K562 (cell line): ENCODE data around the gene UNC45A. TPM values are rescaled to one million over a fixed set of nuclear protein-coding genes. Genes with fewer than 3 reads are reported as not detected.

Experiments used
- BHLHE40 ChIP-seq: IDR thresholded peaks from 2 replicates; pipeline ENCODE4 v1.6.1; 2011; ENCODE audit warnings: low read length, improper control_type of control experiment
- CEBPG ChIP-seq, 3 experiments: fragments of 200-800 bp in 1 of 3; sonication (Bioruptor generic) in 1 of 3; sonication (generic) in 1 of 3; formaldehyde crosslinking in 1 of 3; IDR thresholded peaks in 2 of 3; conservative IDR thresholded peaks in 1 of 3; 2 replicates each; pipeline versions ENCODE4 v1.6.1 to v1.8.0; 2016 to 2022; ENCODE audit warnings: missing compliant biosample characterization in 2 of 3, missing genetic modification characterization in 2 of 3, mild to moderate bottlenecking in 1 of 3, missing genetic modification reagents in 1 of 3
- FOXJ3 ChIP-seq: sonication (generic); formaldehyde crosslinking; IDR thresholded peaks from 2 replicates; pipeline ENCODE4 v1.4.0; 2020; ENCODE audit warnings: mild to moderate bottlenecking, missing genetic modification reagents
- HLTF ChIP-seq: fragments of 450-650 bp; IDR thresholded peaks from 2 replicates; pipeline ENCODE4 v1.6.1; 2016
- ID3 ChIP-seq, 2 experiments: fragments of 250-450 bp in 1 of 2; fragments of 450-650 bp in 1 of 2; sonication (Bioruptor Pico) in 1 of 2; IDR thresholded peaks; 2 replicates each; pipeline versions ENCODE4 v1.6.1 to v1.8.0; 2016 to 2021; ENCODE audit warnings: mild to moderate bottlenecking in 2 of 2, moderate library complexity in 2 of 2, missing compliant biosample characterization in 1 of 2, missing genetic modification characterization in 1 of 2
- KDM5B ChIP-seq: fragments of 200-600 bp; sonication (generic); IDR thresholded peaks from 2 replicates; pipeline ENCODE4 v1.6.1; 2012; ENCODE audit warnings: low read depth, mild to moderate bottlenecking, moderate library complexity, low read length, control low read depth, inconsistent platforms; ENCODE audit not compliant: insufficient replicate concordance
- MEF2D ChIP-seq: conservative IDR thresholded peaks from 2 replicates; pipeline ENCODE4 v1.6.1; 2016; ENCODE audit warnings: low read depth, missing genetic modification characterization, missing compliant biosample characterization
- NCOA4 ChIP-seq: fragments of 450-650 bp; IDR thresholded peaks from 2 replicates; pipeline ENCODE4 v1.6.1; 2018; ENCODE audit warnings: mild to moderate bottlenecking; ENCODE audit not compliant: partially characterized antibody
- NFE2L1 ChIP-seq: fragments of 450-650 bp; IDR thresholded peaks from 2 replicates; pipeline ENCODE4 v1.6.1; 2016; ENCODE audit warnings: missing genetic modification characterization, low read depth, mild to moderate bottlenecking, missing compliant biosample characterization, moderate library complexity, borderline replicate concordance
- PHF8 ChIP-seq: fragments of 200-600 bp; sonication (generic); IDR thresholded peaks from 2 replicates; pipeline ENCODE4 v1.6.1; 2012; ENCODE audit warnings: mixed run types, mild to moderate bottlenecking, inconsistent platforms, low read length, moderate library complexity, borderline replicate concordance
- SUPT5H ChIP-seq: fragments of 450-650 bp; IDR thresholded peaks from 2 replicates; pipeline ENCODE4 v1.6.1; 2016
- ZNF24 ChIP-seq: fragments of 450-650 bp; IDR thresholded peaks from 2 replicates; pipeline ENCODE4 v1.6.1; 2016
- ZNF707 ChIP-seq: fragments of 250-450 bp; sonication (Bioruptor Pico); conservative IDR thresholded peaks from 2 replicates; pipeline ENCODE4 v1.8.0; 2022; ENCODE audit warnings: inconsistent platforms, mild to moderate bottlenecking, moderate library complexity
- polyA plus RNA-seq, 8 experiments: library from polyadenylated mRNA; depleted of rRNA in 4 of 8; stranded (reverse) in 5 of 8; unstranded in 3 of 8; fragments of >200 nt; fragmentation: Nextera tagmentation in 2 of 8; fragmentation: Illumina TruSeq in 1 of 8; extraction: Ambion mirVana in 2 of 8; extraction: Trizol in 1 of 8; gene quantifications; 2 replicates each; pipeline versions ENCODE4 v1.2.1 to v1.2.3, GENCODE V29; 2011 to 2014; ENCODE audit warnings: inconsistent platforms in 1 of 8, missing spikeins in 1 of 8
- total RNA-seq, 7 experiments: library from RNA; depleted of rRNA in 6 of 7; stranded (reverse); fragments of >200 nt in 6 of 7; fragmentation: Illumina TruSeq in 2 of 7; extraction: Trizol in 2 of 7; gene quantifications; 2 replicates each; pipeline versions ENCODE4 v1.2.1 to v1.2.3, GENCODE V29; 2011 to 2021; ENCODE audit warnings: low replicate concordance in 1 of 7
- TF ChIP-seq, protein P1 (sequence below): fragments of 250-450 bp; sonication (Bioruptor Pico); IDR thresholded peaks from 2 replicates; pipeline ENCODE4 v1.9.0; 2021; ENCODE audit warnings: mild to moderate bottlenecking, inconsistent platforms
- TF ChIP-seq, protein P2 (sequence below): fragments of 450-650 bp; IDR thresholded peaks from 2 replicates; pipeline ENCODE4 v1.6.1; 2016; ENCODE audit warnings: low read depth

Gene UNC45A
- total and polyA plus RNA-seq, 9 of the 15 experiments (the other 6 are each of a cell fraction or from before 2014, with no cell fraction given), result 22.4 to 79.3 (median 43.7) TPM

DNA sequence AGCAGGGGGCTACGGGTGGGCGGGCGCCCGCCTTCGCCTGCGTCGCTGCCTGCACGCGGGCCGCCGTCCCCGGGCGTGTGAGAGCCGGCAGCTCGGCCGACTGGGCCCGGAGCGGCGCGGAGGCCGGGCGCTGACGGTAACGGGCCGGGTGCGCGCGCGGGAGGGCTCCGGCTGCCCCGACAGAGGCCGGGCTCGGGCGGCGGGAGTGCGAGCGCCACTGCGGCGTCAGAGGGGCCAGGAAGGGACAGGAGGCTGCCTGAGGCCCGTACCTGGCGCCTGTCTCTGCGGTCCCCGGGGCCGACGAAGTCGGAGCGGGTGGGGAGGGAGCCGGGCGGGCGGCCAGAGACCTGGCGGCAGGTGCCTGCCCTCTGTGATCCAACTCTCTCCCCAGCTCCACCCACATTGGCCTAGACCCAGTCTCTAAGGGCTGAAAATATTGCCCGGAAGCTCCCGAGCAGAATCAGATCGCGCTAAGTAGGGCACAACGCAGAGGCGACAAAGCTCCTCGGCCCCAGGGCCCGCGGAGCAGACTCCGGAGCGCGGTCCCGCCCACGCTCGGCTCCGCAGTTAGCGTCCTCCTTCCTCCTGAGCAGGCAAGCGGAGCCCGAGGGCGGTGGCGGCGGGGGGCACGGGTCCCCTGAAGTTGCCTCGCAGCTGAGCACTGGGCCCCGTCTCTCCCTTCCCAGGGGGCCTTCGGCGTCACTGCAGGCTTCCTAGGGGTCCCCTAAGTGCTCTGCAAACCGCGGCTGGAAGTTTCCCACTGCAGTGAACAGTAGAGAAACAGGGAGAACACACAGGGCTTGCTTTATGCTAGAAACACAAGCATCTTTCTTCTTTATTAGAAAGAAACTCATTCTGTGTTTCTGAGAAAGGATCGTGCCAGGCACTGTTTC is 32.0 kb upstream of the UNC45A start, which contains the start of gene MAN2A2 (continued):
- TF ChIP-seq ZNF707, result no peak
- no peak for TF ChIP-seq MEF2D (tag)
- TF ChIP-seq HLTF, result no peak
- TF ChIP-seq BHLHE40, result no peak; the same call in none of the 2 replicates
- no peak for TF ChIP-seq FOXJ3
- peak; percentile 54; the same call in 1 of the 2 replicates for TF ChIP-seq ZNF24
- TF ChIP-seq KDM5B, result peak; percentile 67
- TF ChIP-seq, protein P1, sequence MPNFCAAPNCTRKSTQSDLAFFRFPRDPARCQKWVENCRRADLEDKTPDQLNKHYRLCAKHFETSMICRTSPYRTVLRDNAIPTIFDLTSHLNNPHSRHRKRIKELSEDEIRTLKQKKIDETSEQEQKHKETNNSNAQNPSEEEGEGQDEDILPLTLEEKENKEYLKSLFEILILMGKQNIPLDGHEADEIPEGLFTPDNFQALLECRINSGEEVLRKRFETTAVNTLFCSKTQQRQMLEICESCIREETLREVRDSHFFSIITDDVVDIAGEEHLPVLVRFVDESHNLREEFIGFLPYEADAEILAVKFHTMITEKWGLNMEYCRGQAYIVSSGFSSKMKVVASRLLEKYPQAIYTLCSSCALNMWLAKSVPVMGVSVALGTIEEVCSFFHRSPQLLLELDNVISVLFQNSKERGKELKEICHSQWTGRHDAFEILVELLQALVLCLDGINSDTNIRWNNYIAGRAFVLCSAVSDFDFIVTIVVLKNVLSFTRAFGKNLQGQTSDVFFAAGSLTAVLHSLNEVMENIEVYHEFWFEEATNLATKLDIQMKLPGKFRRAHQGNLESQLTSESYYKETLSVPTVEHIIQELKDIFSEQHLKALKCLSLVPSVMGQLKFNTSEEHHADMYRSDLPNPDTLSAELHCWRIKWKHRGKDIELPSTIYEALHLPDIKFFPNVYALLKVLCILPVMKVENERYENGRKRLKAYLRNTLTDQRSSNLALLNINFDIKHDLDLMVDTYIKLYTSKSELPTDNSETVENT, result peak; percentile 43; the same call in 1 of the 2 replicates
- no peak for TF ChIP-seq NCOA4
- peak; percentile 58; the same call in 1 of the 2 replicates for TF ChIP-seq PHF8
- peak; percentile 16; the same call in 1 of the 2 replicates for TF ChIP-seq CEBPG (CRISPR knock-in tag; IDR thresholded peaks at IDR 0.05)
- no peak for TF ChIP-seq CEBPG (tag; conservative IDR thresholded peaks at IDR 0.05 in 1 of 2, IDR thresholded peaks at IDR 0.05 in 1 of 2)
- peak; percentile 75 for TF ChIP-seq SUPT5H
- no peak for TF ChIP-seq NFE2L1 (tag)
- no peak for TF ChIP-seq ID3 (CRISPR knock-in tag; IDR thresholded peaks at IDR 0.05)
- TF ChIP-seq ID3 (tag; IDR thresholded peaks at IDR 0.05), result 0 out of 2 replicates have a peak, but pooled peaks have one; percentile 28
- TF ChIP-seq, protein P2, sequence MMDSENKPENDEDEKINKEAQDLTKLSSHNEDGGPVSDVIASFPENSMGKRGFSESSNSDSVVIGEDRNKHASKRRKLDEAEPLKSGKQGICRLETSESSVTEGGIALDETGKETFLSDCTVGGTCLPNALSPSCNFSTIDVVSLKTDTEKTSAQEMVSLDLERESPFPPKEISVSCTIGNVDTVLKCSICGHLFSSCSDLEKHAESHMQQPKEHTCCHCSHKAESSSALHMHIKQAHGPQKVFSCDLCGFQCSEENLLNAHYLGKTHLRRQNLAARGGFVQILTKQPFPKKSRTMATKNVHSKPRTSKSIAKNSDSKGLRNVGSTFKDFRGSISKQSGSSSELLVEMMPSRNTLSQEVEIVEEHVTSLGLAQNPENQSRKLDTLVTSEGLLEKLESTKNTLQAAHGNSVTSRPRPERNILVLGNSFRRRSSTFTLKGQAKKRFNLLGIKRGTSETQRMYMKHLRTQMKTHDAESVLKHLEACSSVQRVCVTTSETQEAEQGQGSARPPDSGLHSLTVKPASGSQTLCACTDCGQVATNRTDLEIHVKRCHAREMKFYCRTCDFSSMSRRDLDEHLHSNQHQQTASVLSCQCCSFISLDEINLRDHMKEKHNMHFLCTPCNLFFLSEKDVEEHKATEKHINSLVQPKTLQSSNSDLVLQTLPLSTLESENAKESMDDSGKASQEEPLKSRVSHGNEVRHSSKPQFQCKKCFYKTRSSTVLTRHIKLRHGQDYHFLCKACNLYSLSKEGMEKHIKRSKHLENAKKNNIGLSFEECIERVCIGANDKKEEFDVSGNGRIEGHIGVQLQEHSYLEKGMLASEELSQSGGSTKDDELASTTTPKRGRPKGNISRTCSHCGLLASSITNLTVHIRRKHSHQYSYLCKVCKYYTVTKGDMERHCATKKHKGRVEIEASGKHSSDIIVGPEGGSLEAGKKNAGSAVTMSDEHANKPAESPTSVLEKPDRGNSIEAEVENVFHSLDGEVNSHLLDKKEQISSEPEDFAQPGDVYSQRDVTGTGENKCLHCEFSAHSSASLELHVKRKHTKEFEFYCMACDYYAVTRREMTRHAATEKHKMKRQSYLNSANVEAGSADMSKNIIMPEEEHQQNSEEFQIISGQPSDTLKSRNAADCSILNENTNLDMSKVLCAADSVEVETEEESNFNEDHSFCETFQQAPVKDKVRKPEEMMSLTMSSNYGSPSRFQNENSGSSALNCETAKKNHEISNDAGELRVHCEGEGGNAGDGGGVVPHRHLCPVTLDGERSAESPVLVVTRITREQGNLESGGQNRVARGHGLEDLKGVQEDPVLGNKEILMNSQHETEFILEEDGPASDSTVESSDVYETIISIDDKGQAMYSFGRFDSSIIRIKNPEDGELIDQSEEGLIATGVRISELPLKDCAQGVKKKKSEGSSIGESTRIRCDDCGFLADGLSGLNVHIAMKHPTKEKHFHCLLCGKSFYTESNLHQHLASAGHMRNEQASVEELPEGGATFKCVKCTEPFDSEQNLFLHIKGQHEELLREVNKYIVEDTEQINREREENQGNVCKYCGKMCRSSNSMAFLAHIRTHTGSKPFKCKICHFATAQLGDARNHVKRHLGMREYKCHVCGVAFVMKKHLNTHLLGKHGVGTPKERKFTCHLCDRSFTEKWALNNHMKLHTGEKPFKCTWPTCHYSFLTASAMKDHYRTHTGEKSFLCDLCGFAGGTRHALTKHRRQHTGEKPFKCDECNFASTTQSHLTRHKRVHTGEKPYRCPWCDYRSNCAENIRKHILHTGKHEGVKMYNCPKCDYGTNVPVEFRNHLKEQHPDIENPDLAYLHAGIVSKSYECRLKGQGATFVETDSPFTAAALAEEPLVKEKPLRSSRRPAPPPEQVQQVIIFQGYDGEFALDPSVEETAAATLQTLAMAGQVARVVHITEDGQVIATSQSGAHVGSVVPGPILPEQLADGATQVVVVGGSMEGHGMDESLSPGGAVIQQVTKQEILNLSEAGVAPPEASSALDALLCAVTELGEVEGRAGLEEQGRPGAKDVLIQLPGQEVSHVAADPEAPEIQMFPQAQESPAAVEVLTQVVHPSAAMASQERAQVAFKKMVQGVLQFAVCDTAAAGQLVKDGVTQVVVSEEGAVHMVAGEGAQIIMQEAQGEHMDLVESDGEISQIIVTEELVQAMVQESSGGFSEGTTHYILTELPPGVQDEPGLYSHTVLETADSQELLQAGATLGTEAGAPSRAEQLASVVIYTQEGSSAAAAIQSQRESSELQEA, result no peak
